GM12875 (cell line): ENCODE data around the gene KIFC1.

Experiments
- H3K4me3 ChIP-seq: one replicate; pipeline ENCODE4 v1.5.1; 2011; ENCODE audit warnings: low read depth, low read length, control low read depth
- CTCF ChIP-seq: IDR thresholded peaks from 2 replicates; pipeline ENCODE4 v1.5.1; 2011; ENCODE audit warnings: low read depth, mild to moderate bottlenecking, control low read depth, inconsistent platforms, low read length, moderate library complexity, borderline replicate concordance; ENCODE audit not compliant: insufficient read depth

KIFC1 gene

GRCh38 chr6:33404884-33405283 is 13.3 kb downstream of the KIFC1 start:
- no peak overlapping the region for H3K4me3 ChIP-seq
- TF ChIP-seq CTCF, result no peak

GRCh38 chr6:33405386-33405940 is 13.8 kb downstream of the KIFC1 start:
- no peak overlapping the region for H3K4me3 ChIP-seq
- no peak for TF ChIP-seq CTCF

- no peak for TF ChIP-seq CTCF
- no peak overlapping the region for H3K4me3 ChIP-seq
Measured at GRCh38 chr6:33406126-33406525, 14.5 kb downstream of the KIFC1 start.

- no peak overlapping the region for H3K4me3 ChIP-seq
- TF ChIP-seq CTCF, result no peak
Measured at GRCh38 chr6:33407132-33407718, 15.6 kb downstream of the KIFC1 start.

- TF ChIP-seq CTCF, result no peak
- H3K4me3 ChIP-seq, result peak overlapping the region; percentile 57
Measured at GRCh38 chr6:33410050-33410710, 18.6 kb downstream of the KIFC1 start.

GRCh38 chr6:33410711-33411631 is 19.3 kb downstream of the KIFC1 start, which contains the start of gene PHF1:
PHF1 (plus strand) TSS chr6:33411014; CDS start chr6:33412264, 1,250 bp downstream.
- TF ChIP-seq CTCF, result no peak
- peak within 1 kb of the TSS; percentile 57 for H3K4me3 ChIP-seq

GRCh38 chr6:33411632-33412005 is 20.0 kb downstream of the KIFC1 start:
- no peak for TF ChIP-seq CTCF

More at GRCh38 chr6:33411632-33412005, 20.0 kb downstream of the KIFC1 start:
- no peak overlapping the region for H3K4me3 ChIP-seq
